SIG-M5 treated with dmso at 0.1 percent for 504 hours (cell line): Measurements from ENCODE around the gene XKR8.

Experiments used
- DNase-seq: peaks from one replicate; lab custom pipeline; 2025; ENCODE audit not compliant: unreplicated experiment; lab: John Stamatoyannopoulos, UW

XKR8 gene

GRCh38 chr1:27959792-27960603, at the start of gene XKR8:
TSS of gene XKR8 (plus strand) at chr1:27959973. CDS start at chr1:27960070, 97 bp downstream.
- no peak for DNase-seq

- no peak for DNase-seq
These were observed 47.3 kb upstream of the XKR8 start for GRCh38 chr1:27912429-27912828.

GRCh38 chr1:27915082-27915575, 44.6 kb upstream of the XKR8 start:
- DNase-seq: no peak

GRCh38 chr1:27922272-27922671, 37.5 kb upstream of the XKR8 start:
- no peak for DNase-seq

GRCh38 chr1:27928216-27928954, 31.4 kb upstream of the XKR8 start:
- DNase-seq: no peak

GRCh38 chr1:27931184-27931583, 28.6 kb upstream of the XKR8 start:
- no peak for DNase-seq

GRCh38 chr1:27931759-27932158, 28.0 kb upstream of the XKR8 start:
- DNase-seq: peak; percentile 70

GRCh38 chr1:27934818-27935549, 24.8 kb upstream of the XKR8 start, which contains the start of gene SMPDL3B:
TSS of gene SMPDL3B (plus strand) at chr1:27935000. CDS start at chr1:27935184, 184 bp downstream.
- no peak for DNase-seq

GRCh38 chr1:27935721-27936120, 24.1 kb upstream of the XKR8 start:
- no peak for DNase-seq

GRCh38 chr1:27936370-27936769, 23.4 kb upstream of the XKR8 start:
- DNase-seq: no peak

- DNase-seq: no peak
These were observed 22.3 kb upstream of the XKR8 start for GRCh38 chr1:27937524-27937836.

GRCh38 chr1:27938488-27938887, 21.3 kb upstream of the XKR8 start:
- DNase-seq: no peak

- DNase-seq: peak; percentile 70
These were observed 19.5 kb upstream of the XKR8 start for GRCh38 chr1:27940297-27940696.

GRCh38 chr1:27940870-27941560, 18.8 kb upstream of the XKR8 start:
- DNase-seq: no peak

GRCh38 chr1:27941671-27942540, 17.9 kb upstream of the XKR8 start:
- no peak for DNase-seq

- DNase-seq: no peak
These were observed 14.8 kb upstream of the XKR8 start for GRCh38 chr1:27945020-27945419.

GRCh38 chr1:27949027-27949426, 10.7 kb upstream of the XKR8 start:
- no peak for DNase-seq

- no peak for DNase-seq
These were observed 8.4 kb upstream of the XKR8 start for GRCh38 chr1:27951396-27951795.

- no peak for DNase-seq
These were observed 7.6 kb upstream of the XKR8 start for GRCh38 chr1:27952147-27952546.

- no peak for DNase-seq
These were observed 5.6 kb upstream of the XKR8 start for GRCh38 chr1:27954186-27954585.
